GM12878 (cell line): Measurements from ENCODE around the gene LRRC27. TPM values are rescaled to one million over a fixed set of nuclear protein-coding genes. Genes with fewer than 3 reads are reported as not detected.

Experiments used
- ATAC-seq: fragments of 200-7000 bp; cut with Tn5 transposase; 3 replicates; pipeline ENCODE4 v1.9.1; 2020; ENCODE audit warnings: mild to moderate bottlenecking, moderate library complexity
- BruUV-seq: library from RNA; stranded (reverse); fragments of 400-500 nt; replicated peaks from 2 replicates; lab custom pipeline; 2021; lab: Mats Ljungman, UMichigan
- CTCF ChIA-PET: fragments of 300-600 bp; sonication (Branson Sonifier 250); formaldehyde crosslinking; extraction: SDS; loops from one replicate; lab custom pipeline; 2021; ENCODE audit warnings: inconsistent platforms; lab: Yijun Ruan, JAX
- POLR2A ChIA-PET: fragments of 350-600 bp; formaldehyde crosslinking; extraction: SDS; loops from one replicate; lab custom pipeline; 2021; ENCODE audit warnings: inconsistent platforms; lab: Charles Lee
- RAD21 ChIA-PET: fragments of 300-600 bp; sonication (Branson Sonifier 250); formaldehyde crosslinking; loops from one replicate; lab custom pipeline; 2023; ENCODE audit warnings: antibody characterized with exemption; ENCODE audit not compliant: unreplicated experiment; lab: Charles Lee
- SMC1A ChIA-PET: fragments of 300-600 bp; sonication (Branson Sonifier 250); formaldehyde crosslinking; loops from one replicate; lab custom pipeline; 2023; ENCODE audit not compliant: unreplicated experiment, uncharacterized antibody; lab: Charles Lee
- DNase-seq: peaks from one replicate; pipeline ENCODE4 v3.0.0-alpha.2; 2011; ENCODE audit warnings: low read depth, low spot score
- FAIRE-seq: peaks from 3 replicates; lab custom pipeline; 2011; peaks lifted over from hg19 to GRCh38; lab: Jason Lieb, UNC
- H2AFZ ChIP-seq: 2 replicates; pipeline ENCODE4 v1.6.0; 2011; ENCODE audit warnings: low read depth, low read length, control low read depth; ENCODE audit not compliant: control insufficient read depth
- H3K27ac ChIP-seq: 2 replicates; pipeline ENCODE4 v1.5.1; 2011; ENCODE audit warnings: control low read depth; ENCODE audit not compliant: control insufficient read depth, insufficient read depth
- H3K27me3 ChIP-seq, 2 experiments: replicated peaks in 1 of 2; 2 replicates each; pipeline versions ENCODE4 v1.6.0 to v1.6.1; 2011; ENCODE audit warnings: low read length in 1 of 2; ENCODE audit not compliant: control insufficient read depth in 2 of 2, insufficient read depth in 2 of 2
- H3K36me3 ChIP-seq, 2 experiments: 2 replicates each; pipeline ENCODE4 v1.5.1; 2011; ENCODE audit warnings: low read length in 1 of 2; ENCODE audit not compliant: control insufficient read depth in 2 of 2, insufficient read depth in 2 of 2
- H3K4me1 ChIP-seq: 2 replicates; pipeline ENCODE4 v1.6.1; 2011; ENCODE audit warnings: mild to moderate bottlenecking, low read length, moderate library complexity, mixed read lengths; ENCODE audit not compliant: control insufficient read depth, insufficient read depth
- H3K4me2 ChIP-seq: 2 replicates; pipeline ENCODE4 v1.6.0; 2011; ENCODE audit warnings: control low read depth; ENCODE audit not compliant: control insufficient read depth, insufficient read depth
- H3K4me3 ChIP-seq: fragments of 200-600 bp; sonication (generic); 2 replicates; pipeline ENCODE4 v1.5.1; 2016
- H3K79me2 ChIP-seq: 2 replicates; pipeline ENCODE4 v1.6.0; 2011; ENCODE audit warnings: low read length; ENCODE audit not compliant: control insufficient read depth, insufficient read depth
- H3K9ac ChIP-seq: 2 replicates; pipeline ENCODE4 v1.8.0; 2011; ENCODE audit warnings: low read length, control low read depth, mixed read lengths; ENCODE audit not compliant: control insufficient read depth, insufficient read depth
- H3K9me3 ChIP-seq: replicated peaks from 3 replicates; pipeline ENCODE4 v1.5.1; 2011; ENCODE audit warnings: mild to moderate bottlenecking, low read length; ENCODE audit not compliant: control insufficient read depth, insufficient read depth
- H4K20me1 ChIP-seq: 2 replicates; pipeline ENCODE4 v1.6.0; 2011; ENCODE audit not compliant: control insufficient read depth, insufficient read depth
- BACH1 ChIP-seq: fragments of 450-650 bp; IDR thresholded peaks from 2 replicates; pipeline ENCODE4 v1.6.1; 2017; ENCODE audit warnings: mild to moderate bottlenecking, borderline replicate concordance
- BRCA1 ChIP-seq: IDR thresholded peaks from 2 replicates; pipeline ENCODE4 v1.6.1; 2011; ENCODE audit warnings: low read depth, low read length, improper control_type of control experiment
- CEBPB ChIP-seq, 2 experiments: fragments of 150-350 bp in 1 of 2; IDR thresholded peaks; 2 replicates each; pipeline ENCODE4 v1.6.1; 2012 to 2014; ENCODE audit warnings: low read depth in 2 of 2, low read length in 2 of 2, borderline replicate concordance in 1 of 2, inconsistent platforms in 1 of 2
- MLLT1 ChIP-seq: fragments of 450-650 bp; IDR thresholded peaks from 2 replicates; pipeline ENCODE4 v1.6.1; 2016; ENCODE audit warnings: mild to moderate bottlenecking
- SMARCA5 ChIP-seq: fragments of 450-650 bp; IDR thresholded peaks from 2 replicates; pipeline ENCODE4 v1.6.1; 2017; ENCODE audit warnings: mild to moderate bottlenecking
- YBX1 ChIP-seq: fragments of 450-650 bp; IDR thresholded peaks from 2 replicates; pipeline ENCODE4 v1.6.1; 2016; ENCODE audit warnings: antibody characterized with exemption
- WGBS: methylation state at CpG from one replicate; pipeline ENCODE4 v1.1.6; 2016; ENCODE audit warnings: low lambda C conversion rate; ENCODE audit not compliant: insufficient replicate concordance, insufficient coverage; ENCODE audit errors: missing lambda C conversion rate; 5-methylcytosine and 5-hydroxymethylcytosine counted together
- in situ Hi-C: fragments of 300-500 bp; cut with MboI; formaldehyde crosslinking; loops from 9 replicates; pipeline ENCODE4 v1.14.3; 2018; ENCODE audit warnings: mixed read lengths
- intact Hi-C: fragments of 100-400 bp; cut with micrococcal nuclease; formaldehyde crosslinking; loops from one replicate; pipeline ENCODE4 v1.14.2; 2022; ENCODE audit not compliant: unreplicated experiment
- polyA plus RNA-seq, 11 experiments: library from polyadenylated mRNA; depleted of rRNA in 4 of 11; unstranded in 6 of 11; stranded (reverse) in 5 of 11; fragments of >200 nt; fragmentation: Nextera tagmentation in 4 of 11; fragmentation: Illumina TruSeq in 1 of 11; extraction: Ambion mirVana in 4 of 11; extraction: Trizol in 1 of 11; gene quantifications; 1 replicate in 1 of 11; 2 replicates in 10 of 11; pipeline versions ENCODE4 v1.2.1 to v1.2.3, GENCODE V29; 2011 to 2016; ENCODE audit warnings: inconsistent platforms in 2 of 11, missing spikeins in 2 of 11, low read depth in 1 of 11
- total RNA-seq, 4 experiments: library from RNA; depleted of rRNA in 3 of 4; stranded (reverse); fragments of >200 nt in 3 of 4; fragmentation: Illumina TruSeq in 1 of 4; extraction: Trizol in 1 of 4; gene quantifications; 2 replicates each; pipeline versions ENCODE4 v1.2.1 to v1.2.3, GENCODE V29; 2013 to 2021
- TF ChIP-seq, protein P1 (sequence below): IDR thresholded peaks from 2 replicates; pipeline ENCODE4 v1.6.1; 2011; ENCODE audit warnings: mild to moderate bottlenecking, low read depth, low read length, moderate library complexity; ENCODE audit not compliant: insufficient replicate concordance

Gene LRRC27
- total and polyA plus RNA-seq, 10 of the 15 experiments (the other 5 are each of a cell fraction or from before 2014, with no cell fraction given): 0.48 to 6.9 (median 4.7) TPM

DNA sequence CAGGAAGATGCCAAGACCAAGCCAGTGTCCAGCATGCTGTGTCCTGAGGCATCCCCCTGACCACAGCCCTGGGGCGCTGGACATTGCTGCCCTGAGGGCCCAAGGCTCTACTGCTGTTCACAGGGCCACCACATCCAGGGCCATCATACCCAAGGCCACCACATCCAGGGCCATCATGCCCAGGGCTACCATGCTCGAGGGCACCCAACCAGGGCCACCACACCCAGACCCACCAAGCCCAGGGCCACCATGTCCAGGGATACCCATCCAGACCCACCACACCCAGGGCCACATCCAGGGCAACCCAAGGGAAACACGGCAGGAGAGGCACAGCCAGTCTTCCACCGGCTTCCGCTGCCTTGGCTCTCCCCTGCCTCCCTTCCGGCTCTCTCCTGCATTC lies 41.4 kb upstream of the LRRC27 start:
- no peak overlapping the region for H3K4me3 ChIP-seq
- H3K9me3 ChIP-seq: no peaks in the 10 kb centered on the region
- TF ChIP-seq BACH1 (no peak), BRCA1 (no peak), CEBPB (IDR thresholded peaks at IDR 0.05; ENCODE audit: borderline replicate concordance in 1 of 2, low read depth in 2 of 2, low read length in 2 of 2) (no peak), MLLT1 (no peak), YBX1 (no peak), SMARCA5 (no peak)
- TF ChIP-seq, protein P1, sequence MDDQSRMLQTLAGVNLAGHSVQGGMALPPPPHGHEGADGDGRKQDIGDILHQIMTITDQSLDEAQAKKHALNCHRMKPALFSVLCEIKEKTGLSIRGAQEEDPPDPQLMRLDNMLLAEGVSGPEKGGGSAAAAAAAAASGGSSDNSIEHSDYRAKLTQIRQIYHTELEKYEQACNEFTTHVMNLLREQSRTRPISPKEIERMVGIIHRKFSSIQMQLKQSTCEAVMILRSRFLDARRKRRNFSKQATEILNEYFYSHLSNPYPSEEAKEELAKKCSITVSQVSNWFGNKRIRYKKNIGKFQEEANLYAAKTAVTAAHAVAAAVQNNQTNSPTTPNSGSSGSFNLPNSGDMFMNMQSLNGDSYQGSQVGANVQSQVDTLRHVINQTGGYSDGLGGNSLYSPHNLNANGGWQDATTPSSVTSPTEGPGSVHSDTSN: no peak
- DNase-seq: no peak
- intact Hi-C loops (no loop called here), in situ Hi-C loops (no loop called here)
- no peak for ATAC-seq
- H4K20me1 ChIP-seq: no peaks in the 10 kb centered on the region
- no peaks in the 10 kb centered on the region for H3K36me3 ChIP-seq
- H3K4me1 ChIP-seq: no peaks in the 10 kb centered on the region
- WGBS: 39% methylated on average over 6 of the region's 6 CpGs
- ChIA-PET SMC1A (no interaction called here), RAD21 (no interaction called here), POLR2A (no interaction called here), CTCF (no interaction called here)
- no peak overlapping the region for H3K4me2 ChIP-seq
- no TSS peak for BruUV-seq
- no peaks in the 10 kb centered on the region for H3K27me3 ChIP-seq
- H2AFZ ChIP-seq: no peak overlapping the region
- H3K27ac ChIP-seq: no peak overlapping the region
- no peak overlapping the region for H3K9ac ChIP-seq
- no peaks in the 10 kb centered on the region for H3K79me2 ChIP-seq
- FAIRE-seq: no peak
